ENCODE data around the gene MBD3.

The MBD3 gene

DNA sequence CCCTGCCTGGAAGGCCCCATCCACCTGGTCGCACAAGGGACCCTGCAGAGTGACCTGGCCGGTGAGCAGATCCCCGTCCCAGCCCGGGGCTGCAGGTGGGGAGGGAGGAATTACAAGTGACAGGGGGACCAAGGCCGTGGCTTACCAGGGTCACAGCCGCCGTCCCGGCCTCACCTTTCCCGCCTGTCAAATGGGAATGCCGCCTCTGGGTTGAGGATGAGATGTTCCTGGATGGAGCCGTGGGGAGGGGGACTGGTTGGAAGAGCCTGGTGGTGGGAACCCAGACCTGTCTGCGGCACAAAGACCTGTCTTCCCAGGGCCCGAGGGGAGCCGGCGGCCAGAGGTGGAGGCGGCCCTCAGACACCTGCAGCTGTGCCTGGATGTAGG is 63.2 kb downstream of the MBD3 start:
- no peaks in the 10 kb centered on the region for H3K36me3 ChIP-seq
- intact Hi-C loops (cut with DNase I; ENCODE audit: low total_unique reads) = no loop called here
- no peak for TF ChIP-seq CTCF (IDR thresholded peaks at IDR 0.05)
- H3K9me3 ChIP-seq = no peaks in the 10 kb centered on the region
- peaks cover 0 to 91% of the 10 kb centered on the region in 2 donors for H3K27me3 ChIP-seq
- H3K27ac ChIP-seq = no peak overlapping the region
- no peak overlapping the region for H3K4me3 ChIP-seq
- DNase-seq = no peak
- H3K4me1 ChIP-seq = peaks cover 0 to 1% (median 0%) of the 10 kb centered on the region in 4 donors

- Histone ChIP-seq H3K9me3 (no peaks in the 10 kb centered on the region), H3K27ac (no peak overlapping the region), H3K27me3 (peaks cover 0 to 94% of the 10 kb centered on the region in 2 donors), H3K36me3 (no peaks in the 10 kb centered on the region), H3K4me3 (no peak overlapping the region), H3K4me1 (peaks cover 0 to 7% (median 6%) of the 10 kb centered on the region in 4 donors)
- DNase-seq = no peak
- TF ChIP-seq CTCF (IDR thresholded peaks at IDR 0.05) = no peak
- intact Hi-C loops (cut with DNase I; ENCODE audit: low total_unique reads) = no loop called here
Observed at GRCh38 chr19:1528596-1529429, 63.9 kb downstream of the MBD3 start.

GRCh38 chr19:1527650-1528309 is 64.9 kb downstream of the MBD3 start:
- Histone ChIP-seq H3K4me3 (no peak overlapping the region), H3K27me3 (peaks cover 0 to 94% of the 10 kb centered on the region in 2 donors), H3K9me3 (no peaks in the 10 kb centered on the region), H3K27ac (no peak overlapping the region), H3K4me1 (peaks cover 0 to 9% (median 7%) of the 10 kb centered on the region in 4 donors), H3K36me3 (no peaks in the 10 kb centered on the region)
- no peak for DNase-seq
- intact Hi-C loops (cut with DNase I; ENCODE audit: low total_unique reads) = no loop called here
- TF ChIP-seq CTCF (IDR thresholded peaks at IDR 0.05) = no peak

DNA sequence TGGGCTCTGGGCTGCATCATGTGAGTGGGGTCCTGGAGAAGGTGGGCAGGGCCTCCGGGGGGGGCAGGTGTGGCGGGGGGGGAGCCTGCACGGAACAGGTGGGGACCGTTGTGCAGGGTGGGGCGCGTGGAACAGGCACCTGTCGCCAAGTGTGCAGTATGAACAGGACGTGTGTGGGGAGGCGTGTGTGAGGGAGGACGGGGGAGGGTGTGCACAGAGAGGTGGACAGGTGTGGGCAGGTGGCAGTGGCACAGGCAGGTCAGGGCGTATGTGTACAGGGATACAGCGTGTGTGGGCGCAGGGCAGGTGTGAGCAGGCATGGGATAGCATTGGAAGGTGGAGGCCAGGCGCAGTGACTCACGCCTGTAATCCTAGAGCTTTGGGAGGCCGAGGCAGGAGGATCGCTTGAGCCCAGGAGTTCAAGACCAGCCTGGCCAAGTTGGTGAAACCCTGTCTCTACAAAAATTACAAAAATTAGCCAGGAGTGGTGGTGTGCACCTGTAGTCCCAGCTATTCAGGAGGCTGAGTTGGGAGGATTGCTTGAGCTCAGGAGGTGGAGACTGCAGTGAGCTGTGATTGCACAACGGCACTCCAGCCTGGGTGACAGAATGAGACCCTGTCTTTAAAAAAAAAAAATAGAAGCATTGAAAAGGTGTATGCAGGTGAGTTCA is 65.6 kb downstream of the MBD3 start:
- peaks cover 0 to 91% of the 10 kb centered on the region in 2 donors for H3K27me3 ChIP-seq
- no peaks in the 10 kb centered on the region for H3K9me3 ChIP-seq
- peaks cover 0 to 9% (median 7%) of the 10 kb centered on the region in 4 donors for H3K4me1 ChIP-seq

More for the DNA sequence above, 65.6 kb downstream of the MBD3 start:
- DNase-seq = no peak
- H3K36me3 ChIP-seq = no peaks in the 10 kb centered on the region
- H3K27ac ChIP-seq = no peak overlapping the region
- TF ChIP-seq CTCF (IDR thresholded peaks at IDR 0.05) = no peak
- H3K4me3 ChIP-seq = no peak overlapping the region
- intact Hi-C loops (cut with DNase I; ENCODE audit: low total_unique reads) = no loop called here

Measured in tibial artery (tissue), 4 donors.